Breast epithelium (tissue), 3 donors: ENCODE results near the gene RAB35.

Experiments
- POLR2A ChIP-seq: fragments of 450-650 bp; IDR thresholded peaks from one replicate; pipeline ENCODE4 v1.6.1; 2016; ENCODE audit warnings: antibody characterized with exemption, mild to moderate bottlenecking, moderate library complexity
- POLR2AphosphoS5 ChIP-seq, 3 donors: sonication (generic); formaldehyde crosslinking; IDR thresholded peaks; one replicate each; pipeline ENCODE4 v1.6.1; 2017; ENCODE audit warnings: antibody characterized with exemption in 3 of 3
- TF ChIP-seq, protein P1 (sequence below), 3 donors: fragments of 450-650 bp; IDR thresholded peaks; one replicate each; pipeline ENCODE4 v1.5.1; 2016 to 2017; ENCODE audit warnings: antibody characterized with exemption in 3 of 3, mild to moderate bottlenecking in 3 of 3, moderate library complexity in 3 of 3

DNA sequence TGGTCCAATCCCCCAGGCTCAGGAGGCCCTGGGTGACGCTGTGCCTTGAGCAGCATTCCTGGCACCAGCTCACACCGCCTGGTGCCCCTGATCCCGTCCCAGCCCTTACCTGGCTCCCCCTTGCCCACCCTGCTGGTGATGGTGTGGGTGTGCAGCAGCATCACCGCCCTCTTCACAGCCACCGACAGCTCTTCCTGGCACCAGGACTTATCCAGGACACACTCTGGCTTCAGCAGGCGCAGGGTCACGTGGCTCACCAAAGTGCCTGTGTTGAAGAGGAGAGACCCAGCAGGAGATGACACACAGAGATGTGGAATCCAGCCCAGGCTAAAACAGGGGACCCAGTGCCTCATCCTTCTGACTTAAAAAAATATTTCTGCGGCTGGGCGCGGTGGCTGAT is 41.8 kb upstream of the RAB35 start:
- TF ChIP-seq, protein P1, sequence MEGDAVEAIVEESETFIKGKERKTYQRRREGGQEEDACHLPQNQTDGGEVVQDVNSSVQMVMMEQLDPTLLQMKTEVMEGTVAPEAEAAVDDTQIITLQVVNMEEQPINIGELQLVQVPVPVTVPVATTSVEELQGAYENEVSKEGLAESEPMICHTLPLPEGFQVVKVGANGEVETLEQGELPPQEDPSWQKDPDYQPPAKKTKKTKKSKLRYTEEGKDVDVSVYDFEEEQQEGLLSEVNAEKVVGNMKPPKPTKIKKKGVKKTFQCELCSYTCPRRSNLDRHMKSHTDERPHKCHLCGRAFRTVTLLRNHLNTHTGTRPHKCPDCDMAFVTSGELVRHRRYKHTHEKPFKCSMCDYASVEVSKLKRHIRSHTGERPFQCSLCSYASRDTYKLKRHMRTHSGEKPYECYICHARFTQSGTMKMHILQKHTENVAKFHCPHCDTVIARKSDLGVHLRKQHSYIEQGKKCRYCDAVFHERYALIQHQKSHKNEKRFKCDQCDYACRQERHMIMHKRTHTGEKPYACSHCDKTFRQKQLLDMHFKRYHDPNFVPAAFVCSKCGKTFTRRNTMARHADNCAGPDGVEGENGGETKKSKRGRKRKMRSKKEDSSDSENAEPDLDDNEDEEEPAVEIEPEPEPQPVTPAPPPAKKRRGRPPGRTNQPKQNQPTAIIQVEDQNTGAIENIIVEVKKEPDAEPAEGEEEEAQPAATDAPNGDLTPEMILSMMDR (IDR thresholded peaks at IDR 0.05), result no peak
- no peak for TF ChIP-seq POLR2A
- TF ChIP-seq POLR2AphosphoS5 (IDR thresholded peaks at IDR 0.05), result no peak
